GM19452 (cell line): ENCODE results near the gene MPC1.

Experiments used
- ATAC-seq: cut with Tn5 transposase; IDR thresholded peaks from one replicate; pipeline ENCODE4 v1.9.1; 2021; ENCODE audit not compliant: unreplicated experiment

Gene MPC1

GRCh38 chr6:166318649-166319600 is 63.8 kb downstream of the MPC1 start:
- no peak for ATAC-seq

GRCh38 chr6:166318227-166318626 is 64.5 kb downstream of the MPC1 start:
- ATAC-seq: no peak

GRCh38 chr6:166317261-166318212 is 65.2 kb downstream of the MPC1 start:
- ATAC-seq: no peak

GRCh38 chr6:166315436-166315835 is 67.3 kb downstream of the MPC1 start:
- no peak for ATAC-seq
